MM.1S (cell line): ENCODE results near the gene NRXN3.

Source experiments
- DNase-seq: peaks from one replicate; pipeline ENCODE4 v3.0.0-alpha.2; 2015
- H2AFZ ChIP-seq: fragments of 300-600 bp; sonication (generic); 2 replicates; pipeline ENCODE4 v1.6.0; 2016; ENCODE audit warnings: antibody characterized with exemption, low read length
- H3F3A ChIP-seq: fragments of 300-600 bp; sonication (generic); 2 replicates; pipeline ENCODE4 v1.6.1; 2016; ENCODE audit warnings: mild to moderate bottlenecking, antibody characterized with exemption, low read length, moderate library complexity, mixed read lengths; ENCODE audit not compliant: insufficient read depth
- H3K27ac ChIP-seq: fragments of 300-600 bp; sonication (generic); 2 replicates; pipeline ENCODE4 v1.5.1; 2016; ENCODE audit warnings: mild to moderate bottlenecking, low read length
- H3K27me3 ChIP-seq: fragments of 300-600 bp; sonication (generic); replicated peaks from 2 replicates; pipeline ENCODE4 v1.6.0; 2016; ENCODE audit warnings: low read length; ENCODE audit not compliant: insufficient read depth
- H3K36me3 ChIP-seq: fragments of 300-600 bp; sonication (generic); replicated peaks from 2 replicates; pipeline ENCODE4 v1.6.1; 2016; ENCODE audit warnings: mild to moderate bottlenecking, low read length, mixed read lengths; ENCODE audit not compliant: insufficient read depth
- H3K4me1 ChIP-seq: fragments of 300-600 bp; sonication (generic); 2 replicates; pipeline ENCODE4 v1.6.1; 2016; ENCODE audit warnings: low read length, mixed read lengths
- H3K4me2 ChIP-seq: fragments of 300-600 bp; sonication (generic); 2 replicates; pipeline ENCODE4 v1.6.0; 2016; ENCODE audit warnings: low read depth, low read length
- H3K4me3 ChIP-seq: fragments of 300-600 bp; sonication (generic); 2 replicates; pipeline ENCODE4 v1.5.1; 2016; ENCODE audit warnings: low read length, mixed read lengths
- H3K79me2 ChIP-seq: fragments of 300-600 bp; sonication (generic); 2 replicates; pipeline ENCODE4 v1.6.1; 2016; ENCODE audit warnings: mixed run types, low read length, mixed read lengths
- H3K9ac ChIP-seq: fragments of 300-600 bp; sonication (generic); 2 replicates; pipeline ENCODE4 v1.6.1; 2016; ENCODE audit warnings: low read length, mixed read lengths
- H3K9me2 ChIP-seq: fragments of 300-600 bp; sonication (generic); replicated peaks from 2 replicates; pipeline ENCODE4 v1.6.1; 2016; ENCODE audit warnings: mild to moderate bottlenecking, low read length, mixed read lengths; ENCODE audit not compliant: insufficient read depth
- H3K9me3 ChIP-seq: fragments of 300-600 bp; sonication (generic); replicated peaks from 2 replicates; pipeline ENCODE4 v1.6.1; 2016; ENCODE audit warnings: mild to moderate bottlenecking, low read length, mixed read lengths; ENCODE audit not compliant: insufficient read depth
- H4K20me1 ChIP-seq: fragments of 300-600 bp; sonication (generic); 2 replicates; pipeline ENCODE4 v1.6.1; 2016; ENCODE audit warnings: mild to moderate bottlenecking, low read length, moderate library complexity, mixed read lengths; ENCODE audit not compliant: insufficient read depth
- EZH2 ChIP-seq: fragments of 300-600 bp; sonication (generic); optimal IDR thresholded peaks from 2 replicates; pipeline ENCODE3; 2017; ENCODE audit warnings: low read depth, mild to moderate bottlenecking, antibody characterized with exemption, low read length, mixed read lengths
- EZH2phosphoT487 ChIP-seq: fragments of 300-600 bp; sonication (generic); IDR thresholded peaks from 2 replicates; pipeline ENCODE4 v1.6.1; 2018; ENCODE audit warnings: antibody characterized with exemption, low read length
- TF ChIP-seq, protein P1 (sequence below): fragments of 300-600 bp; sonication (generic); IDR thresholded peaks from 2 replicates; pipeline ENCODE4 v1.5.1; 2016; ENCODE audit warnings: antibody characterized with exemption, low read length, mixed read lengths

NRXN3 gene

DNA sequence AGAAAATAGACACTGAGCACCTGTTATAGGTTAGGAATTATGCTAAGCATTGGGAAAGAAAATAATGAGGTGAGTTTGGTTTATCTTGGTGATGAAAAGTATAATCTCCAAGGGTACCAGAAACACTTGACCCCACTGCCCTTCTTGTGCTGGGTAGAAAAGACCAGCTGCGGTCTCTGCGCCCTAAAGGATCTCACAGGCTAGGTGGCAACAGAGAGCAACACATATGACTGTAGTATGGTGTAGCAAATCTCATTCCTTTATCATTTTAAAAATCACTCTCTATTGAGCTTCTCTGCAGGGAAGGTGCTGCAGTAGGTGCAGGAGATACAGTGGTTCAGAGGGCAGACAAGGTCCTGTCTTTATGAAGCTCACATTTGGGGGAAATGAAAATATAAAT lies 26.1 kb downstream of the NRXN3 start:
- no peaks in the 10 kb centered on the region for H3F3A ChIP-seq
- H3K9me3 ChIP-seq = no peaks in the 10 kb centered on the region
- no peaks in the 10 kb centered on the region for H4K20me1 ChIP-seq
- H3K4me1 ChIP-seq = no peaks in the 10 kb centered on the region
- no peak overlapping the region for H3K9ac ChIP-seq
- H2AFZ ChIP-seq = no peak overlapping the region
- H3K4me3 ChIP-seq = no peak overlapping the region
- no peak for DNase-seq
- no peaks in the 10 kb centered on the region for H3K27me3 ChIP-seq
- no peaks in the 10 kb centered on the region for H3K9me2 ChIP-seq
- no peaks in the 10 kb centered on the region for H3K36me3 ChIP-seq
- H3K27ac ChIP-seq = no peak overlapping the region
- TF ChIP-seq EZH2phosphoT487 (no peak), EZH2 (no peak)
- TF ChIP-seq, protein P1, sequence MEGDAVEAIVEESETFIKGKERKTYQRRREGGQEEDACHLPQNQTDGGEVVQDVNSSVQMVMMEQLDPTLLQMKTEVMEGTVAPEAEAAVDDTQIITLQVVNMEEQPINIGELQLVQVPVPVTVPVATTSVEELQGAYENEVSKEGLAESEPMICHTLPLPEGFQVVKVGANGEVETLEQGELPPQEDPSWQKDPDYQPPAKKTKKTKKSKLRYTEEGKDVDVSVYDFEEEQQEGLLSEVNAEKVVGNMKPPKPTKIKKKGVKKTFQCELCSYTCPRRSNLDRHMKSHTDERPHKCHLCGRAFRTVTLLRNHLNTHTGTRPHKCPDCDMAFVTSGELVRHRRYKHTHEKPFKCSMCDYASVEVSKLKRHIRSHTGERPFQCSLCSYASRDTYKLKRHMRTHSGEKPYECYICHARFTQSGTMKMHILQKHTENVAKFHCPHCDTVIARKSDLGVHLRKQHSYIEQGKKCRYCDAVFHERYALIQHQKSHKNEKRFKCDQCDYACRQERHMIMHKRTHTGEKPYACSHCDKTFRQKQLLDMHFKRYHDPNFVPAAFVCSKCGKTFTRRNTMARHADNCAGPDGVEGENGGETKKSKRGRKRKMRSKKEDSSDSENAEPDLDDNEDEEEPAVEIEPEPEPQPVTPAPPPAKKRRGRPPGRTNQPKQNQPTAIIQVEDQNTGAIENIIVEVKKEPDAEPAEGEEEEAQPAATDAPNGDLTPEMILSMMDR = no peak
- no peak overlapping the region for H3K4me2 ChIP-seq
- H3K79me2 ChIP-seq = no peaks in the 10 kb centered on the region

DNA sequence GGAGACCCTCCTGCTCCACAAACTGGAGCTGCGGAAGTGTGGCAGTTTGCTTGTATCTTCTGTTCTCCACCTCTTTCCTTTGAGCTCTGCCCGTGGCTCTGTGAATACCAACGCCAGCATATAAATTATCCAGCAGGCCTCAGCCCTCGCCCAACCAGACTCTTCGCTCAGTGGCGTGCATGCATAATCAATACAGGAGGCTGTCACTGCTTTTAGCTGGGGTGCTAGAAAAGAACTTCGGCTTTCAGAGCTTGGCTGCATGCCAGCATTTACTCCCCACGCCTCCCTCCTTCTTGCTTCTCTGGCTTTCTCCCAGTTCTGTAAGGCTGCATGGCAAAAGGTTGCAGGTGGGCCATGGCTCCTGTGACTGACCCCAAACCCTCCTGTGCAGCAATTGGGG lies 26.9 kb downstream of the NRXN3 start:
- H3K27me3 ChIP-seq = no peaks in the 10 kb centered on the region
- H4K20me1 ChIP-seq = no peaks in the 10 kb centered on the region
- H3K36me3 ChIP-seq = no peaks in the 10 kb centered on the region
- no peaks in the 10 kb centered on the region for H3K9me3 ChIP-seq
- TF ChIP-seq EZH2 (no peak), EZH2phosphoT487 (no peak)
- TF ChIP-seq, protein P1 = no peak
- no peak for DNase-seq
- no peak overlapping the region for H3K9ac ChIP-seq
- H3K4me1 ChIP-seq = no peaks in the 10 kb centered on the region
- H2AFZ ChIP-seq = no peak overlapping the region
- no peaks in the 10 kb centered on the region for H3K79me2 ChIP-seq
- H3F3A ChIP-seq = no peaks in the 10 kb centered on the region
- H3K4me2 ChIP-seq = no peak overlapping the region
- no peak overlapping the region for H3K4me3 ChIP-seq
- H3K9me2 ChIP-seq = no peaks in the 10 kb centered on the region
- H3K27ac ChIP-seq = no peak overlapping the region

DNA sequence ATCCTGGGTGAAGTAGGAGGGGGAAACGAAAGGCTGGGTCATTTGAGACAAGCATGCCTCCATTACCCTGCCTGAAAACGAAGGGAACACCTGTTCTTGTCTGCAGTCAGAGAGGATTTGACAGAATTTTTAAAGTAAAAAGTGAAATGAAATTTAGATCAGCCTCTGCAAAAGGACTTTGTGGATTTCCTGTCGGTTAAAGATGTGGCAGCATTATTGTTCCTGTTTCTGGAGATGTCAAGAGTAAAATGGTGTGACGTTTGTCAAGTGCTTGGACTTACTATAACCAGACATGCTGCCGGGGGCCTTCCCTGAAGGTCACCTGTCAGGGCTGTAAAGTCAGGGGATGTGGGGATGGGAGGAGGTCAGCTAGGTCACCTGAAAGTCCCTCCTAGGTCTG lies 32.0 kb downstream of the NRXN3 start:
- Histone ChIP-seq H3K4me2 (no peak overlapping the region), H3F3A (no peaks in the 10 kb centered on the region), H2AFZ (no peak overlapping the region), H4K20me1 (no peaks in the 10 kb centered on the region), H3K27me3 (no peaks in the 10 kb centered on the region), H3K79me2 (no peaks in the 10 kb centered on the region), H3K9me3 (no peaks in the 10 kb centered on the region), H3K27ac (no peak overlapping the region), H3K4me1 (no peaks in the 10 kb centered on the region), H3K9me2 (no peaks in the 10 kb centered on the region), H3K9ac (no peak overlapping the region), H3K36me3 (no peaks in the 10 kb centered on the region), H3K4me3 (no peak overlapping the region)
- TF ChIP-seq EZH2phosphoT487 = no peak
- DNase-seq = peak; percentile 16

DNA sequence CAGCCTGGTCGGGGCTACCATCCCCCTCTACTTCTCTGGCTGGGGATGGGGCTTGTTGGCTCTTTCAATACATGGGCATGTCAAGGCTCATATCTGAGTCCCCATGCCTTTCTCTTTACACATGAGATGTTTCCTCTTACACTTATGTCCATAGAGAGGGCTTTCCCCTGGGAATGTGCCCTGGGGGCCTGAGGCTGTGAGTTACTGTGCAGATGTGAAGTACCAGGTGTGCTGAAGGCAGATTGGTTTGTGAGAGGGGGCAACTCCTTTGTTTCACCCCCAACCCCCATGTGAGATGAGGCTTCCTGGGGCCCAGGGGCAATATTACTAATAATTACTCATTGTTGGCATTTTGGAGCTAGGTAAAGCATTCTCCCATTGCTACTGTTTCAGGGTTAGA lies 32.8 kb downstream of the NRXN3 start:
- Histone ChIP-seq H3K9me3 (no peaks in the 10 kb centered on the region), H3K36me3 (no peaks in the 10 kb centered on the region), H3K9ac (no peak overlapping the region), H3K4me1 (no peaks in the 10 kb centered on the region), H3K4me2 (no peak overlapping the region), H3F3A (no peaks in the 10 kb centered on the region), H2AFZ (no peak overlapping the region), H3K27ac (no peak overlapping the region), H3K79me2 (no peaks in the 10 kb centered on the region), H3K27me3 (no peaks in the 10 kb centered on the region), H3K4me3 (no peak overlapping the region), H4K20me1 (no peaks in the 10 kb centered on the region), H3K9me2 (no peaks in the 10 kb centered on the region)
- no peak for DNase-seq
- TF ChIP-seq EZH2phosphoT487 (no peak), EZH2 (no peak)
- TF ChIP-seq, protein P1 = no peak
